Astrocyte (in vitro differentiated cells and primary cell): ENCODE results near the gene PLB1. TPM values are rescaled to one million over a fixed set of nuclear protein-coding genes. Genes with fewer than 3 reads are reported as not detected.

Experiments used
- DNase-seq: peaks from one replicate; pipeline ENCODE4 v3.0.0-alpha.2; 2010; ENCODE audit warnings: low read depth
- FAIRE-seq: peaks from 2 replicates; lab custom pipeline; 2011; peaks lifted over from hg19 to GRCh38; lab: Jason Lieb, UNC
- H2AFZ ChIP-seq: 2 replicates; pipeline ENCODE4 v1.6.0; 2012; ENCODE audit warnings: low read depth, low read length, inconsistent platforms
- H3K27ac ChIP-seq: 2 replicates; pipeline ENCODE4 v1.5.1; 2011; ENCODE audit warnings: low read depth, low read length, inconsistent platforms
- H3K27me3 ChIP-seq: 2 replicates; pipeline ENCODE4 v1.6.0; 2011; ENCODE audit warnings: low read length, inconsistent platforms; ENCODE audit not compliant: insufficient read depth
- H3K36me3 ChIP-seq: 2 replicates; pipeline ENCODE4 v1.5.1; 2011; ENCODE audit warnings: low read length, inconsistent platforms; ENCODE audit not compliant: insufficient read depth
- H3K4me1 ChIP-seq: 2 replicates; pipeline ENCODE4 v1.5.1; 2011; ENCODE audit warnings: low read length, inconsistent platforms; ENCODE audit not compliant: insufficient read depth
- H3K4me2 ChIP-seq: 2 replicates; pipeline ENCODE4 v1.6.0; 2012; ENCODE audit warnings: low read length, inconsistent platforms
- H3K4me3 ChIP-seq: 2 replicates; pipeline ENCODE4 v1.5.1; 2011; ENCODE audit warnings: low read depth, mild to moderate bottlenecking, low read length, inconsistent platforms; ENCODE audit not compliant: insufficient read depth
- H3K79me2 ChIP-seq: 2 replicates; pipeline ENCODE4 v1.6.0; 2012; ENCODE audit warnings: mild to moderate bottlenecking, low read length, inconsistent platforms; ENCODE audit not compliant: insufficient read depth
- H3K9ac ChIP-seq: 2 replicates; pipeline ENCODE4 v1.6.0; 2012; ENCODE audit warnings: mild to moderate bottlenecking, low read length, inconsistent platforms
- H3K9me3 ChIP-seq: 2 replicates; pipeline ENCODE4 v1.5.1; 2012; ENCODE audit warnings: low read depth, mild to moderate bottlenecking, low read length, inconsistent platforms; ENCODE audit not compliant: insufficient read depth
- H4K20me1 ChIP-seq: 2 replicates; pipeline ENCODE4 v1.6.0; 2012; ENCODE audit warnings: low read length, inconsistent platforms; ENCODE audit not compliant: insufficient read depth
- H3K27ac Mint-ChIP-seq: one replicate; pipeline ENCODE4 v1.8.0; 2021; ENCODE audit warnings: mild to moderate bottlenecking, mixed read lengths; ENCODE audit not compliant: unreplicated experiment
- H3K27me3 Mint-ChIP-seq: one replicate; pipeline ENCODE4 v1.8.0; 2021; ENCODE audit warnings: low read depth, mixed read lengths; ENCODE audit not compliant: unreplicated experiment
- H3K36me3 Mint-ChIP-seq: one replicate; pipeline ENCODE4 v1.8.0; 2021; ENCODE audit warnings: low read depth, mixed read lengths; ENCODE audit not compliant: unreplicated experiment
- H3K4me1 Mint-ChIP-seq: one replicate; pipeline ENCODE4 v1.8.0; 2021; ENCODE audit warnings: low read depth, mixed read lengths; ENCODE audit not compliant: unreplicated experiment
- H3K4me3 Mint-ChIP-seq: one replicate; pipeline ENCODE4 v1.8.0; 2021; ENCODE audit warnings: mild to moderate bottlenecking, moderate library complexity, mixed read lengths; ENCODE audit not compliant: unreplicated experiment
- H3K9me3 Mint-ChIP-seq: one replicate; pipeline ENCODE4 v1.8.0; 2021; ENCODE audit warnings: mild to moderate bottlenecking, mixed read lengths; ENCODE audit not compliant: unreplicated experiment
- CTCF ChIP-seq: IDR thresholded peaks from 2 replicates; pipeline ENCODE4 v1.5.1; 2011; ENCODE audit warnings: low read depth, mild to moderate bottlenecking, inconsistent platforms, low read length, moderate library complexity; ENCODE audit not compliant: insufficient read depth
- EZH2 ChIP-seq: IDR thresholded peaks from 2 replicates; pipeline ENCODE4 v1.6.1; 2012; ENCODE audit warnings: mild to moderate bottlenecking, low read length, inconsistent platforms; ENCODE audit not compliant: insufficient read depth
- total RNA-seq: library from RNA; stranded (reverse); gene quantifications from 2 replicates; pipeline ENCODE4 v1.2.1, GENCODE V29; 2021

The PLB1 gene
- total RNA-seq, 1 donor from 2014 or later = 0.98 TPM

GRCh38 chr2:28623582-28624405 lies 127.9 kb downstream of the PLB1 start:
- H3K9me3 Mint-ChIP-seq = peaks cover 2% of the 10 kb centered on the region
- DNase-seq = no peak
- H3K9me3 ChIP-seq = no peaks in the 10 kb centered on the region
- no peaks in the 10 kb centered on the region for H4K20me1 ChIP-seq
- no peak overlapping the region for H3K27ac ChIP-seq
- H2AFZ ChIP-seq = no peak overlapping the region
- no peaks in the 10 kb centered on the region for H3K27me3 Mint-ChIP-seq
- H3K4me2 ChIP-seq = no peak overlapping the region
- H3K27ac Mint-ChIP-seq = peak overlapping the region; percentile 91
- no peak overlapping the region for H3K4me3 ChIP-seq
- TF ChIP-seq EZH2 = no peak
- no peak for TF ChIP-seq CTCF
- no peak overlapping the region for H3K4me3 Mint-ChIP-seq
- no peaks in the 10 kb centered on the region for H3K36me3 ChIP-seq
- peaks cover 42% of the 10 kb centered on the region for H3K4me1 ChIP-seq
- FAIRE-seq = no peak
- no peaks in the 10 kb centered on the region for H3K79me2 ChIP-seq
- H3K4me1 Mint-ChIP-seq = peaks cover 57% of the 10 kb centered on the region
- no peaks in the 10 kb centered on the region for H3K27me3 ChIP-seq
- H3K9ac ChIP-seq = no peak overlapping the region
- no peaks in the 10 kb centered on the region for H3K36me3 Mint-ChIP-seq

- FAIRE-seq (no peak), DNase-seq (no peak)
- Mint-ChIP-seq H3K9me3 (peaks cover 2% of the 10 kb centered on the region), H3K4me1 (peaks cover 54% of the 10 kb centered on the region), H3K4me3 (no peak overlapping the region), H3K27me3 (no peaks in the 10 kb centered on the region), H3K27ac (peak overlapping the region; percentile 91), H3K36me3 (no peaks in the 10 kb centered on the region)
- TF ChIP-seq CTCF = no peak
- no peak for TF ChIP-seq EZH2
- Histone ChIP-seq H3K27me3 (no peaks in the 10 kb centered on the region), H3K4me3 (no peak overlapping the region), H4K20me1 (no peaks in the 10 kb centered on the region), H3K36me3 (no peaks in the 10 kb centered on the region), H3K27ac (no peak overlapping the region), H3K79me2 (no peaks in the 10 kb centered on the region), H3K4me1 (peaks cover 42% of the 10 kb centered on the region), H3K9me3 (no peaks in the 10 kb centered on the region), H3K9ac (no peak overlapping the region), H3K4me2 (no peak overlapping the region), H2AFZ (no peak overlapping the region)
These were observed 128.6 kb downstream of the PLB1 start for GRCh38 chr2:28624436-28624792.
